Measurements from ENCODE around the gene ZIC5. TPM values are rescaled to one million over a fixed set of nuclear protein-coding genes. Genes with fewer than 3 reads are reported as not detected.

ZIC5 gene
- total RNA-seq, 4 donors from 2014 or later = not detected

DNA sequence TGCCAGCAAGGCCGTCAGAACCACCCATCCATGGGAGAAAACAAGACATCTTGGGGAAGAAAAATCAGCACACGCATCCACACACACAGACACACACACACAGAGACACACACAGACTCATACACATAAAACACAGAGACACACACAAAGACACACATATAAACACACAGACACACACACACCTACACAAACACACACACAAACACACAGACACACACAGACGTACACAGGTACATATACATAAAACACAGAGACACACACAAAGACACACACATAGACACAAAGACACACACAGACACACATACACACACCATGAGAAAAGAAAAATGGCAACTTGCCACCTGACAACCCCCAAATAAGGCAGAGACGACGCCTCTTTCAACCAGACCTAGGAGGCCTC is 40.6 kb downstream of the ZIC5 start:
- WGBS, 2 donors (ENCODE audit: low coverage in 1 of 2) = 81 to 88% methylated on average over 1 to 5 of the region's 5 CpGs
- H3K27me3 ChIP-seq = peaks cover 20% of the 10 kb centered on the region
- no peak for DNase-seq
- in situ Hi-C loops (cut with MboI; ENCODE audit: low pct_ligation_motif_present in 1 of 4, low pct_unique_long_range_greater_than_20kb in 1 of 4, low sequenced_read_pairs in 3 of 4) = loop anchor here in 1 of 4 donors (25.0 kb wide), 1 partner anchor 581 kb away; no protein-coding TSS in a partner anchor
- no peak overlapping the region for H3K4me3 ChIP-seq
- H3K4me1 ChIP-seq = no peaks in the 10 kb centered on the region
- H3K36me3 ChIP-seq = no peaks in the 10 kb centered on the region
- intact Hi-C loops (cut with DNase I; ENCODE audit: low total_unique reads) = no loop called here
- H3K9me3 ChIP-seq = no peaks in the 10 kb centered on the region
- TF ChIP-seq POLR2AphosphoS5 (IDR thresholded peaks at IDR 0.05) (no peak), EP300 (IDR thresholded peaks at IDR 0.05; ENCODE audit: low read depth) (no peak), POLR2A (IDR thresholded peaks at IDR 0.05) (no peak)
- TF ChIP-seq, protein P1, sequence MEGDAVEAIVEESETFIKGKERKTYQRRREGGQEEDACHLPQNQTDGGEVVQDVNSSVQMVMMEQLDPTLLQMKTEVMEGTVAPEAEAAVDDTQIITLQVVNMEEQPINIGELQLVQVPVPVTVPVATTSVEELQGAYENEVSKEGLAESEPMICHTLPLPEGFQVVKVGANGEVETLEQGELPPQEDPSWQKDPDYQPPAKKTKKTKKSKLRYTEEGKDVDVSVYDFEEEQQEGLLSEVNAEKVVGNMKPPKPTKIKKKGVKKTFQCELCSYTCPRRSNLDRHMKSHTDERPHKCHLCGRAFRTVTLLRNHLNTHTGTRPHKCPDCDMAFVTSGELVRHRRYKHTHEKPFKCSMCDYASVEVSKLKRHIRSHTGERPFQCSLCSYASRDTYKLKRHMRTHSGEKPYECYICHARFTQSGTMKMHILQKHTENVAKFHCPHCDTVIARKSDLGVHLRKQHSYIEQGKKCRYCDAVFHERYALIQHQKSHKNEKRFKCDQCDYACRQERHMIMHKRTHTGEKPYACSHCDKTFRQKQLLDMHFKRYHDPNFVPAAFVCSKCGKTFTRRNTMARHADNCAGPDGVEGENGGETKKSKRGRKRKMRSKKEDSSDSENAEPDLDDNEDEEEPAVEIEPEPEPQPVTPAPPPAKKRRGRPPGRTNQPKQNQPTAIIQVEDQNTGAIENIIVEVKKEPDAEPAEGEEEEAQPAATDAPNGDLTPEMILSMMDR (IDR thresholded peaks at IDR 0.05) = no peak
- H3K27ac ChIP-seq = no peak overlapping the region

DNA sequence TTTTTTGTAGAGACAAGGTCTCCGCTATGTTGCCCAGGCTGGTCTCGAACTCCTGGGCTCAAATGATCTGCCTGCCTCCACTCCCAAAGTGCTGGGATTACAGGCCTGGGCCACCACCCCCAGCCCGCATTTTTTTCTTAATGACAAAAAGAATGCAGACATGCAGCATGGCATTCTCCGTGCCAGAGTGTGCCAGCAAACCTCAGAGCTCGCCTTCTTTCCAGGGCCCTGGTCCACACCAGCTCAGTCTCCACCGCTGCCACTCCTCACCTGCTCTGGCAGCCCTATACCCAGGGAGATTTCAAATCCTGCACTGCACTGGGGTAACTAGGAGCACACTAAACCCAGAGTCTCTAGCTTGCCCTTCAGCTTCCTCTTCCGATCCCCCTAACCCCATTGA is 41.7 kb downstream of the ZIC5 start:
- in situ Hi-C loops (cut with MboI; ENCODE audit: low pct_ligation_motif_present in 1 of 4, low pct_unique_long_range_greater_than_20kb in 1 of 4, low sequenced_read_pairs in 3 of 4) = loop anchor here in 1 of 4 donors (25.0 kb wide), 1 partner anchor 582 kb away; no protein-coding TSS in a partner anchor
- H3K4me1 ChIP-seq = no peaks in the 10 kb centered on the region
- H3K27me3 ChIP-seq = peaks cover 16% of the 10 kb centered on the region
- H3K4me3 ChIP-seq = no peak overlapping the region
- TF ChIP-seq EP300 (IDR thresholded peaks at IDR 0.05; ENCODE audit: low read depth) (no peak), POLR2AphosphoS5 (IDR thresholded peaks at IDR 0.05) (no peak), POLR2A (IDR thresholded peaks at IDR 0.05) (no peak)
- TF ChIP-seq, protein P1 (IDR thresholded peaks at IDR 0.05) = no peak
- H3K36me3 ChIP-seq = no peaks in the 10 kb centered on the region
- DNase-seq = no peak
- 74% methylated on average over 7 of the region's 7 CpGs; no CpG with 5 or more reads in 1 of the 2 donors for WGBS, 2 donors (ENCODE audit: low coverage in 1 of 2)
- no peak overlapping the region for H3K27ac ChIP-seq
- no peaks in the 10 kb centered on the region for H3K9me3 ChIP-seq
- intact Hi-C loops (cut with DNase I; ENCODE audit: low total_unique reads) = no loop called here

DNA sequence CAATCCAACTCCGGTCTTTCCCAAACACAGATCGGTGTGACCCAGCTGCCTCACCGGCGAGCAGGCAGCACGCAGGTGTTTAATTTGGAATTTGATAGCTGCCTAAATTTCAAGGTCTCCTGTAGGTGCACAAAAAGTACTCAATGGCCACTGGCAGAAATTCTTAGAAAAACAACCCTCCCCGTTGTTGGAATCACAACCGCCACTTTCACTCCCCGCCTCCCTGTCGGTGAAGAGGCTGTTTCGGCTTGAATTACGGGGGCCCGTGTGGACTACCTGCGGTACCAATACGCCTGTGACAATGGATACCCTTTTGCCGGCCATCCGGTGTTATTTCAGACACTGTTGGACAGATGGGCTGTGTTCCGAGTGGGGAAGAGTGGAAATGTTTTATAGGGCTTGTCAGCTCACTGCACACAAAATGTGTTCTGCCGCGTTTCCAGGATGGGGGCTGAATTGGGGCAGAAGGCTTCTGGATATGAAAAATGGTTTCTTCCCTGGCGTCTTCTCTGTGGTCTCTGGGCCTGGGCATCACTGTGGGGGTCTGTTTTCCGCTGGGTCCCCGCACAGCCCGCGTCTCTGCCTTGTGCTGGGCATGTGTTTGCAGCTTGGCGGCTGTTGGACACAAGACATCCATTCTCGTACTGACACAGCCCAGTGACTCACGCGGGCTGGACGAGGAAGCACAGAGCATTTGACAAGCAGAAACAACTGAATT is 45.4 kb downstream of the ZIC5 start:
- 40 to 45% methylated on average over 1 to 29 of the region's 29 CpGs for WGBS, 2 donors (ENCODE audit: low coverage in 1 of 2)
- no peak overlapping the region for H3K27ac ChIP-seq
- no peaks in the 10 kb centered on the region for H3K36me3 ChIP-seq
- intact Hi-C loops (cut with DNase I; ENCODE audit: low total_unique reads) = no loop called here
- TF ChIP-seq POLR2A (IDR thresholded peaks at IDR 0.05) = no peak
- TF ChIP-seq EP300 (IDR thresholded peaks at IDR 0.05; ENCODE audit: low read depth) = no peak
- TF ChIP-seq POLR2AphosphoS5 (IDR thresholded peaks at IDR 0.05) = no peak
- TF ChIP-seq, protein P1 (IDR thresholded peaks at IDR 0.05) = no peak
- H3K27me3 ChIP-seq = peaks cover 8% of the 10 kb centered on the region
- H3K4me1 ChIP-seq = no peaks in the 10 kb centered on the region
- DNase-seq = peak; percentile 54
- H3K9me3 ChIP-seq = no peaks in the 10 kb centered on the region
- peak overlapping the region in 3 of 4 donors; percentile 7 to 26 (median 16) for H3K4me3 ChIP-seq
- in situ Hi-C loops (cut with MboI; ENCODE audit: low pct_ligation_motif_present in 1 of 4, low pct_unique_long_range_greater_than_20kb in 1 of 4, low sequenced_read_pairs in 3 of 4) = loop anchor here in 1 of 4 donors (25.0 kb wide), 1 partner anchor 586 kb away; no protein-coding TSS in a partner anchor

DNA sequence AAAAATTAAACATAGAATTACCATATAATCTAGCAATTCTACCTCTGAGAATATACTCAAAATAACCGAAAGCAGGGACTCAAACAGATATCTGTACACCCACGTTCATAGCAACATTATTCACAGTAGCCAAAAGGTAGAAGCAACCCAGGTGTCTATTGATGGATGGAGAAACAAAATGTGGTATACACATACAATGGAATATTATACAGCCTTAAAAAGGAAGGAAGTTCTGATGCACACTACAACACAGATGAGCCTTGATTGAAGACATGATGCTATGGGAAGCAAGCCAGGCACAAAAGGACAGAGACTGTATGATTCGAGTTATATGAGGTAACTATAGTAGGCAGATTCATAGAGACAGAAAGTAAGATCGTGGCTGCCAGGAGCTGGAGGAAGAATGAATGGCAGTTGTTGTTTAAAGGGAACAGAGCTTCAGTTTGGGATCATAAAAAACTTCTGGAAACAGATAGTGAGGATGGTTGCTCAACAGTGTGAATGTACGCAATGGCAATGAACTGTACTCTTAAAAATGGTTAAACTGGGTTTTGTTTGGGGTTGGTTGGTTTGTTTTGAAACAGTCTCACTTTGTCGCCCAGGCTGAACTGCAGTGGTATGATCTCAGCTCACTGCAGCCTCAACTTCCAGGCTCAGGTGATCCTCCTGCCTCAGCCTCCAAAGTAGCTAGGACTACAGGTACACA is 47.5 kb downstream of the ZIC5 start:
- Histone ChIP-seq H3K9me3 (no peaks in the 10 kb centered on the region), H3K36me3 (no peaks in the 10 kb centered on the region), H3K4me3 (no peak overlapping the region), H3K27me3 (peaks cover 4% of the 10 kb centered on the region), H3K4me1 (no peaks in the 10 kb centered on the region), H3K27ac (no peak overlapping the region)
- TF ChIP-seq POLR2AphosphoS5 (IDR thresholded peaks at IDR 0.05) (no peak), POLR2A (IDR thresholded peaks at IDR 0.05) (no peak), EP300 (IDR thresholded peaks at IDR 0.05; ENCODE audit: low read depth) (no peak)
- TF ChIP-seq, protein P1 (IDR thresholded peaks at IDR 0.05) = no peak
- intact Hi-C loops (cut with DNase I; ENCODE audit: low total_unique reads) = no loop called here
- no peak for DNase-seq
- in situ Hi-C loops (cut with MboI; ENCODE audit: low pct_ligation_motif_present in 1 of 4, low pct_unique_long_range_greater_than_20kb in 1 of 4, low sequenced_read_pairs in 3 of 4) = loop anchor here in 3 of 4 donors (25.0 kb wide), 3 partner anchors 262 to 588 kb away; no protein-coding TSS in a partner anchor
- WGBS, 2 donors (ENCODE audit: low coverage in 1 of 2) = 73 to 80% methylated on average over 4 to 6 of the region's 6 CpGs

All from transverse colon (tissue), 4 donors.